SK-N-SH (cell line): ENCODE measurements around the gene FNTB. TPM values are rescaled to one million over a fixed set of nuclear protein-coding genes. Genes with fewer than 3 reads are reported as not detected.

ENCODE experiments used
- CTCF ChIA-PET: fragments of 300-600, 350-600 bp; formaldehyde crosslinking; extraction: SDS; loops from one replicate; lab custom pipeline; 2021; lab: Yijun Ruan, JAX
- POLR2A ChIA-PET: fragments of 350-600 bp; sonication (Branson Sonifier 250); formaldehyde crosslinking; extraction: SDS; loops from one replicate; lab custom pipeline; 2020; ENCODE audit warnings: antibody characterized with exemption, inconsistent platforms; lab: Yijun Ruan, JAX
- DNase-seq: peaks from one replicate; pipeline ENCODE4 v3.0.0; 2012
- H2AFZ ChIP-seq: fragments of 200-600 bp; sonication (generic); 2 replicates; pipeline ENCODE4 v1.8.1; 2016; ENCODE audit warnings: antibody characterized with exemption, mild to moderate bottlenecking, low read depth
- H3F3A ChIP-seq: fragments of 200-600 bp; sonication (generic); replicated peaks from 2 replicates; pipeline ENCODE3; 2016; ENCODE audit warnings: antibody characterized with exemption, mild to moderate bottlenecking; ENCODE audit not compliant: insufficient read depth
- H3K27ac ChIP-seq, 2 experiments: fragments of 200-500 bp in 1 of 2; fragments of 200-600 bp in 1 of 2; sonication (Bioruptor generic) in 1 of 2; sonication (generic), shearing (Covaris generic) in 1 of 2; 2 replicates each; pipeline versions ENCODE4 v1.5.1 to v1.6.1; 2014 to 2016; ENCODE audit warnings: low read depth in 2 of 2, inconsistent platforms in 1 of 2, low read length in 1 of 2, mild to moderate bottlenecking in 1 of 2, mixed read lengths in 1 of 2
- H3K27me3 ChIP-seq: fragments of 200-600 bp; sonication (generic), shearing (Covaris generic); 2 replicates; pipeline ENCODE4 v1.6.1; 2016; ENCODE audit warnings: mixed run types; ENCODE audit not compliant: insufficient read depth
- H3K36me3 ChIP-seq, 2 experiments: fragments of 200-500 bp in 1 of 2; fragments of 200-600 bp in 1 of 2; sonication (Bioruptor generic) in 1 of 2; sonication (generic) in 1 of 2; replicated peaks in 1 of 2; 2 replicates each; pipeline versions ENCODE3 to v1.5.1; 2014 to 2016; ENCODE audit warnings: low read length in 1 of 2, mild to moderate bottlenecking in 1 of 2; ENCODE audit not compliant: insufficient read depth in 2 of 2, control insufficient read depth in 1 of 2
- H3K4me1 ChIP-seq, 2 experiments: fragments of 200-500 bp in 1 of 2; fragments of 200-600 bp in 1 of 2; sonication (Bioruptor generic) in 1 of 2; sonication (generic), shearing (Covaris generic) in 1 of 2; 2 replicates each; pipeline versions ENCODE4 v1.5.1 to v1.6.1; 2014 to 2016; ENCODE audit warnings: low read depth in 1 of 2, low read length in 1 of 2, mixed run types in 1 of 2; ENCODE audit not compliant: insufficient read depth in 2 of 2, control insufficient read depth in 1 of 2
- H3K4me2 ChIP-seq: fragments of 200-600 bp; sonication (generic), shearing (Covaris generic); 2 replicates; pipeline ENCODE4 v1.6.1; 2017; ENCODE audit warnings: mixed run types
- H3K4me3 ChIP-seq, 2 experiments: fragments of 200-500 bp in 1 of 2; fragments of 200-600 bp in 1 of 2; sonication (Bioruptor generic) in 1 of 2; sonication (generic), shearing (Covaris generic) in 1 of 2; 2 replicates each; pipeline versions ENCODE4 v1.5.1 to v1.8.1; 2014 to 2016; ENCODE audit warnings: low read depth in 2 of 2, inconsistent platforms in 1 of 2, low read length in 1 of 2, mild to moderate bottlenecking in 1 of 2, mixed read lengths in 1 of 2, moderate library complexity in 1 of 2
- H3K79me2 ChIP-seq: fragments of 200-600 bp; sonication (generic); 2 replicates; pipeline ENCODE4 v1.8.1; 2017; ENCODE audit warnings: mild to moderate bottlenecking; ENCODE audit not compliant: insufficient read depth
- H3K9ac ChIP-seq: fragments of 200-600 bp; sonication (generic); 2 replicates; pipeline ENCODE4 v1.6.1; 2017; ENCODE audit warnings: mixed run types
- H3K9me2 ChIP-seq: fragments of 200-600 bp; sonication (generic); 2 replicates; pipeline ENCODE4 v1.6.1; 2017; ENCODE audit warnings: mixed run types
- H3K9me3 ChIP-seq: fragments of 200-600 bp; sonication (generic); 2 replicates; pipeline ENCODE4 v1.6.1; 2017; ENCODE audit warnings: mixed run types, mild to moderate bottlenecking, moderate library complexity
- H4K20me1 ChIP-seq: fragments of 200-600 bp; sonication (generic); 2 replicates; pipeline ENCODE4 v1.6.1; 2017; ENCODE audit warnings: mild to moderate bottlenecking, mixed run types; ENCODE audit not compliant: insufficient read depth
- ELF1 ChIP-seq: IDR thresholded peaks from 2 replicates; pipeline ENCODE4 v1.4.0; 2012
- EP300 ChIP-seq, 2 experiments: IDR thresholded peaks; 2 replicates each; pipeline versions ENCODE4 v1.4.0 to v1.6.1; 2012; ENCODE audit warnings: borderline replicate concordance in 1 of 2, low read depth in 1 of 2, low read length in 1 of 2
- FOXM1 ChIP-seq: IDR thresholded peaks from 2 replicates; pipeline ENCODE4 v1.4.0; 2012; ENCODE audit warnings: low read depth, mild to moderate bottlenecking
- GABPA ChIP-seq: IDR thresholded peaks from 2 replicates; pipeline ENCODE4 v1.4.0; 2012; ENCODE audit warnings: low read depth, mild to moderate bottlenecking
- NRF1 ChIP-seq: IDR thresholded peaks from 2 replicates; pipeline ENCODE4 v1.6.1; 2012; ENCODE audit warnings: low read depth, mild to moderate bottlenecking, low read length
- PBX3 ChIP-seq: IDR thresholded peaks from 2 replicates; pipeline ENCODE4; 2012
- RAD21 ChIP-seq: IDR thresholded peaks from 2 replicates; pipeline ENCODE4 v1.6.1; 2012; ENCODE audit warnings: mild to moderate bottlenecking, low read length
- RFX5 ChIP-seq: IDR thresholded peaks from 2 replicates; pipeline ENCODE4 v1.6.1; 2012; ENCODE audit warnings: mild to moderate bottlenecking, improper control_type of control experiment, low read length
- TEAD4 ChIP-seq: IDR thresholded peaks from 2 replicates; pipeline ENCODE4 v1.4.0; 2012; ENCODE audit warnings: mild to moderate bottlenecking, borderline replicate concordance; ENCODE audit not compliant: insufficient read depth
- USF2 ChIP-seq: fragments of 150-350 bp; IDR thresholded peaks from 2 replicates; pipeline ENCODE4 v1.6.1; 2017; ENCODE audit warnings: antibody characterized with exemption, low read length, low read depth, borderline replicate concordance
- WGBS: methylation state at CpG from one replicate; pipeline ENCODE4 v1.1.6; 2017; ENCODE audit warnings: low lambda C conversion rate; 5-methylcytosine and 5-hydroxymethylcytosine counted together
- polyA plus RNA-seq, 3 experiments: library from polyadenylated mRNA; depleted of rRNA; stranded (reverse); fragments of >200 nt; gene quantifications; 2 replicates each; pipeline ENCODE4 v1.2.3, GENCODE V29; 2012

Gene FNTB
- polyA plus RNA-seq, 1 of the 3 experiments (the other 2 are of a cell fraction) = 18.4 TPM

- POLR2A ChIA-PET = no interaction called here
- no peak for DNase-seq
- Histone ChIP-seq H3K4me2 (no peak overlapping the region), H3K36me3 (peaks cover 0 to 19% of the 10 kb centered on the region in 2 experiments), H3K9me2 (no peaks in the 10 kb centered on the region), H3K9me3 (no peaks in the 10 kb centered on the region), H4K20me1 (no peaks in the 10 kb centered on the region), H3K4me1 (peaks cover 0 to 30% of the 10 kb centered on the region in 2 experiments; a peak in 2 of 4 replicates), H3F3A (no peaks in the 10 kb centered on the region), H3K27ac (no peak overlapping the region; a peak in 1 of 4 replicates), H3K79me2 (no peaks in the 10 kb centered on the region), H3K27me3 (no peaks in the 10 kb centered on the region), H3K9ac (no peak overlapping the region), H2AFZ (no peak overlapping the region), H3K4me3 (no peak overlapping the region)
- TF ChIP-seq PBX3 (no peak), USF2 (no peak)
- CTCF ChIA-PET = interaction anchor here (1.2 to 1.3 kb wide), 3 partner anchors 10 to 36 kb away, joined by 3 to 6 read pairs (median 3); partner anchors contain the start of gene FNTB
Measured at GRCh38 chr14:64951724-64952123, 35.0 kb upstream of the FNTB start.

GRCh38 chr14:64952598-64953309, 33.9 kb upstream of the FNTB start:
- ChIA-PET POLR2A (no interaction called here), CTCF (interaction anchor here (0.7 to 2.3 kb wide), 5 partner anchors 9 to 67 kb away, joined by 3 to 7 read pairs (median 3); no protein-coding TSS in a partner anchor)
- no peak overlapping the region for H3K4me3 ChIP-seq
- H3K9me2 ChIP-seq = no peaks in the 10 kb centered on the region
- no peak for DNase-seq
- H3F3A ChIP-seq = no peaks in the 10 kb centered on the region
- peaks cover 0 to 13% of the 10 kb centered on the region in 2 experiments for H3K36me3 ChIP-seq
- H4K20me1 ChIP-seq = no peaks in the 10 kb centered on the region
- no peak for TF ChIP-seq FOXM1
- no peak for TF ChIP-seq EP300 (IDR thresholded peaks at IDR 0.05; ENCODE audit: borderline replicate concordance in 1 of 2, low read depth in 1 of 2, low read length in 1 of 2)
- TF ChIP-seq RFX5 = no peak
- TF ChIP-seq TEAD4 = no peak
- TF ChIP-seq RAD21 = no peak
- no peak for TF ChIP-seq GABPA
- peak overlapping the region in 1 of 2 experiments; percentile 11; a peak in 2 of 4 replicates for H3K27ac ChIP-seq
- no peak overlapping the region for H2AFZ ChIP-seq
- H3K9me3 ChIP-seq = no peaks in the 10 kb centered on the region
- H3K27me3 ChIP-seq = no peaks in the 10 kb centered on the region
- WGBS = 88% methylated on average over 7 of the region's 7 CpGs
- H3K79me2 ChIP-seq = no peaks in the 10 kb centered on the region
- no peak overlapping the region for H3K9ac ChIP-seq
- H3K4me2 ChIP-seq = no peak overlapping the region
- peaks cover 0 to 30% of the 10 kb centered on the region in 2 experiments; a peak in 2 of 4 replicates for H3K4me1 ChIP-seq

- Histone ChIP-seq H3K79me2 (no peaks in the 10 kb centered on the region), H3F3A (no peaks in the 10 kb centered on the region), H3K9me2 (no peaks in the 10 kb centered on the region), H3K9ac (no peak overlapping the region), H2AFZ (no peak overlapping the region), H4K20me1 (no peaks in the 10 kb centered on the region), H3K4me2 (no peak overlapping the region), H3K27me3 (no peaks in the 10 kb centered on the region), H3K4me3 (no peak overlapping the region), H3K36me3 (peaks cover 0 to 11% of the 10 kb centered on the region in 2 experiments), H3K9me3 (no peaks in the 10 kb centered on the region), H3K27ac (peak overlapping the region in 1 of 2 experiments; percentile 11; a peak in 2 of 4 replicates), H3K4me1 (peaks cover 0 to 30% of the 10 kb centered on the region in 2 experiments; a peak in 2 of 4 replicates)
- 88% methylated on average over 8 of the region's 8 CpGs for WGBS
- POLR2A ChIA-PET = no interaction called here
- CTCF ChIA-PET = interaction anchor here (1.0 to 2.3 kb wide), 2 partner anchors 17 to 28 kb away, joined by 5 to 7 read pairs; no protein-coding TSS in a partner anchor
- no peak for TF ChIP-seq ELF1
- TF ChIP-seq EP300 (IDR thresholded peaks at IDR 0.05; ENCODE audit: borderline replicate concordance in 1 of 2, low read depth in 1 of 2, low read length in 1 of 2) = no peak
- TF ChIP-seq GABPA = no peak
- no peak for TF ChIP-seq NRF1
- no peak for TF ChIP-seq USF2
- no peak for DNase-seq
Measured at GRCh38 chr14:64953310-64953654, 33.4 kb upstream of the FNTB start.
